Colon (tissue), 2 donors: ENCODE measurements around the gene CYB5RL.

Experiments used
- FAIRE-seq: peaks from 2 replicates; lab custom pipeline; 2012; peaks lifted over from hg19 to GRCh38; lab: Jason Lieb, UNC
- donor health status: control.
- donor health status: control.

CYB5RL gene

DNA sequence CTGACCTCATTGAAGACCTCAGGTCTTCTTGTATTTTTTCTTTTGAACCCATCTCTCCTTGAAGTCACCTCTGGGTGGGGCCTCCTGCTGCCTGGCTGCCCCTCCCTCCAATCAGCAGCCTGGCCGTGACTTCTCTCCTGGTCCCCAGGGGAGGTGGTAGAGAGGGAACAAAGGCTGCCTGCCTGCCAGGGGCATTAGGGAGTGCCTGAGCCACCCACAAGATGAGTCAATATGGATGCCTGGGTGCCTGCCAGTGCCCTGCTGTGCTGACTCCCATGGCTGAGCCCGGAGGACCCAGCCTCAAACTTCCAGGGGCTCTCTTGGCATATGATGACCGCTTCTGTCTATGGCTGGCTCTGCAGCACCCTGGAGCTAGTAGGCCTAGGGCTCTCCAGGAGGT is 41.8 kb downstream of the CYB5RL start:
- no peak for FAIRE-seq

DNA sequence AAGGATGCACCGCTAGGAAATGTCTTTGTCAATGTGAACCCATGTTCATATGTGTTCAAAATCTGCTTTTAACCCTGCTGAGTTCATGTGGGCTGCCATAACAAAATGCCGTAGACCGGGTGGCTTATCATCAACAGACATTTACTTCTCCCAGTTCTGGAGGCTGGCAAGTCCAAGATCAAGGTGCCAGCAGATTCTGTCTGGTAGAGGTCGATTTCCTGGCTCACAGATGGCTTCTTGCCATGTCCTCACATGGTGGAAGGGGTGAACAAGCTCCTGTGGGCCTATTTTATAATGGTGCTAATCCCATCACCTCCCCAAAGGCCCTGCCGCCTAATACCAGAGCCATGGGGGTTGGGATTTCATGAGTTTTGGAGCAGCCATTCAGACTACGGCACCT is 42.4 kb downstream of the CYB5RL start:
- no peak for FAIRE-seq

DNA sequence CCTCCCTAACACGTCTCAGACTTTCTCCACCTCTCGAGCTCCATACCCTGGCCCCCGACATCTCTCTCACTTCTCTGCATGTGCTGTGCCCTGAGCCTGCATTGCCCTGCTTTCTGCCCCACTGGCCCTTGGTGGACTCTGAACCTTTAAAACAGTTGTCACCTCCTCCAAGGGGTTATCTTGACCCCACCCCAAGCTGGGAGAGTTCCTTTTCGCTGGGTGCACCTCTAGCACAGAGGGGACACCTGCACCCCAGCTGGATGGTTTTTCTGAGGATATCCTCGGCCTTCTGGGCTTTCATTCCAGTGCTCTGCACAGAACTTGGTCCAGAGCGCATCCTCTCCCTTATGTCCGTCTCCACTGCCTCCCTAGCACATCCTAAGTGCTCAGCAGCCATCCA is 42.8 kb downstream of the CYB5RL start:
- no peak for FAIRE-seq

DNA sequence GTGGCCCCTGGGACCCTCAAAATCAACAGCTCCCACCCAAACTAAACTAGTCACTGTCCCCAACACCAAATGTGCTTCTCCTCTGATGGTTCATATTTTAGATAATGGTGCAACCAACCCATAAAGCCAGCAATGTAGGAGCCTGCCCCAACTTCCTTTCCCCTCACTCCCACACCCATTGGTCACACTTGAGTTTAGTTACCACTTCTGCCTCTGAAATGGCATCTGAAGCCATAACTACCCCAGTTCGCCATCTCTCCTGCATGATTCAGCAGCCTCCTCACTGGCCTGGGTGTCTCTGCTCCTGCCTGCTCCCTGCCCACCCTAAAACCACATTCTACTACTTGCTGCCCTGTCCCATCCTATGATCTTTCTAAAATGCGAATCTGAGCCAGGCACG is 43.6 kb downstream of the CYB5RL start:
- FAIRE-seq = no peak

DNA sequence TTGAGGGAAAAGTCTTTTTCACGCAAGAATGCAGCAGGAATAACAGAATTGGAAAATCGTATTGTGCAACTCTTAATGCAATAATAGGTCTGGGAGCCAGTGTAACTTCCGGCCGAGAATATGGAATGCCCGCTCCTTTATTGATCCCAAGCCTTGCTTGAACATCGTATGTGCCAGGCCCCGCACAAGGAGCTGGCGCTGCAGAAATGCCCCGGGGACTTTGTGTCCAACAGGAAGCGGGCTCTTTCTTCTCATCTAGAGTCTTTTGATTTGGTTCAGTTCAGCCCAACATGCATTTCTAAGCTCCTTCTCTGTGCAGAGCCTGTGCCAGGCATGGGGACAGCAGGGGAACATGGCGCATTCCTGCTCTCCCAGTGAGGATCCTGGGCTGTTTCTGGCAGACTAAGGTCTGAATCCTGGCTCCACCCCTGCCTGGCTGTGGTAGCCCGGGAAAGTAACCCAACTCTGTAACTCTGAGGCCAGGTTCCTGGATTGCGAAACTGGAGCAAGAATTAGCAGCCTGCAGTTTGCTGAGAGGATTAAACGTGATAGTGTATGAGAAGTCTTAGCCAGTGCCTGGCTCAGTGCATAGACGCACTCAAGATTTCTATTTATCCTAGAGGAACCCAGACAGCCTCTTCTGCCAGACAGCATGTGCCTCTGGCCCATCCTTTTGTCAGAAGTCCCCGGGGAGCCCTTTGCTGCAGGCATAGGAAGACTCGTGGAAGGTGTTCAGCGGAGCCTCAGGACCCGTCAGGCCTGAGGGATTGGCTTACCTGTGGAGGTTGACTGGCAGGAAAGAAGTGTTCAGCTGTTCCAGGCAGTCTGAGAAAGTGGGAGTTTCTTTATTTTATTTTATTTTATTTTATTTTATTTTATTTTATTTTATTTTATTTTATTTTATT is 46.0 kb downstream of the CYB5RL start:
- no peak for FAIRE-seq

DNA sequence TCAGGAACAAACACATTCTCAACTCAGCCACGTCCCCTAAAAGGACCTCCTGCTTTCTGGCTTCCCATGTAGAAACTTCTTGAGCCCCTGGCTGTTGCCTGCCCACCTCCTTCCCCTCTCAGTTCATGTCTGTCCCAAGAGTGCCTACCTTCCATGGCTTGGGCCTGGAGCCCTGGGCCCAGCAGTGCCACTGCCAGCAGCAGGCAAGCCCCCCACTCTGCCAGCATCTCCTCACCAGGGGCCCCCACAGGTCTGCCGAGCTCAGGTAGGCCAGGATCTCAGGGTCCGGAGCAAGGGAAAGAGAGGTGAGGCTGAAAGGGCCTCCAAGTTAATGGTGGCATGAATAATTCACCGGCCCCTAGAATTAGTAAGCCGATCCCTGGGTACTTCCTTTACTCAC is 47.1 kb downstream of the CYB5RL start, which contains the start of gene CDCP2:
TSS of gene CDCP2 (minus strand) at position 305 of the 400 bp plus-strand sequence. CDS start at position 227, 78 bp downstream.
- no peak for FAIRE-seq

DNA sequence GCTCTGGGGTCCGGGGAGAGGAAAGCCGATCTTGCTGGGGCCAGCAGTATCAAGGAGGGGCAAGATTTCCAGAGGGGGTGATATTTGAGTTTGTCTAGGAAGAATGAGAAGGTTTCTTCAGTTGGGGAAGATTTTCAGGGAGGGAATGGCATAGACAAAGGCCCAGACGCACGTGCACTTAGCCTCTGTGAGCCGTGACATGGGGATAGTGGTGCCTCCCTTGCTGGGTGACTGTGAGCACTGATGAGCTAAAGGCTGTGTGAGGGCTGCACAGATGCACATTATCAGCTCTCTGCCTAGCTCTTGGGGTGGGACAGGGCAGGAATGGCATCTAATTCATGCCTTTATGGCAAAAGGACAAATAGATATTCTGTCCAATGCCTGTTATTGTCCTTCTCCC is 48.8 kb downstream of the CYB5RL start:
- FAIRE-seq = no peak
